Ectodermal cell (in vitro differentiated cells): ENCODE measurements around the gene PDE2A.

Source experiments
- H3K27ac ChIP-seq: 2 replicates; pipeline ENCODE4 v1.7.0; 2013; ENCODE audit warnings: mild to moderate bottlenecking, low read depth, low read length; ENCODE audit not compliant: insufficient read depth, poor library complexity, severe bottlenecking
- H3K27me3 ChIP-seq: 2 replicates; pipeline ENCODE4 v1.7.0; 2013; ENCODE audit warnings: mild to moderate bottlenecking, low read length; ENCODE audit not compliant: insufficient read depth, control insufficient read depth, poor library complexity, severe bottlenecking
- H3K36me3 ChIP-seq: one replicate; pipeline ENCODE4 v1.7.0; 2013; ENCODE audit warnings: low read length; ENCODE audit not compliant: control insufficient read depth, insufficient read depth
- H3K4me1 ChIP-seq: one replicate; pipeline ENCODE4 v1.7.0; 2013; ENCODE audit warnings: low read length; ENCODE audit not compliant: control insufficient read depth, insufficient read depth
- H3K4me3 ChIP-seq: 2 replicates; pipeline ENCODE4 v1.7.0; 2013; ENCODE audit warnings: low read depth, low read length, control low read depth; ENCODE audit not compliant: insufficient read depth
- H3K9me3 ChIP-seq: 2 replicates; pipeline ENCODE4 v1.7.0; 2013; ENCODE audit warnings: mild to moderate bottlenecking, low read length, moderate library complexity; ENCODE audit not compliant: control insufficient read depth
- WGBS, 2 experiments: methylation state at CpG; one replicate each; pipeline ENCODE4 v1.1.7; 2013; ENCODE audit warnings: missing lambda C conversion rate in 2 of 2; 5-methylcytosine and 5-hydroxymethylcytosine counted together

The PDE2A gene

DNA sequence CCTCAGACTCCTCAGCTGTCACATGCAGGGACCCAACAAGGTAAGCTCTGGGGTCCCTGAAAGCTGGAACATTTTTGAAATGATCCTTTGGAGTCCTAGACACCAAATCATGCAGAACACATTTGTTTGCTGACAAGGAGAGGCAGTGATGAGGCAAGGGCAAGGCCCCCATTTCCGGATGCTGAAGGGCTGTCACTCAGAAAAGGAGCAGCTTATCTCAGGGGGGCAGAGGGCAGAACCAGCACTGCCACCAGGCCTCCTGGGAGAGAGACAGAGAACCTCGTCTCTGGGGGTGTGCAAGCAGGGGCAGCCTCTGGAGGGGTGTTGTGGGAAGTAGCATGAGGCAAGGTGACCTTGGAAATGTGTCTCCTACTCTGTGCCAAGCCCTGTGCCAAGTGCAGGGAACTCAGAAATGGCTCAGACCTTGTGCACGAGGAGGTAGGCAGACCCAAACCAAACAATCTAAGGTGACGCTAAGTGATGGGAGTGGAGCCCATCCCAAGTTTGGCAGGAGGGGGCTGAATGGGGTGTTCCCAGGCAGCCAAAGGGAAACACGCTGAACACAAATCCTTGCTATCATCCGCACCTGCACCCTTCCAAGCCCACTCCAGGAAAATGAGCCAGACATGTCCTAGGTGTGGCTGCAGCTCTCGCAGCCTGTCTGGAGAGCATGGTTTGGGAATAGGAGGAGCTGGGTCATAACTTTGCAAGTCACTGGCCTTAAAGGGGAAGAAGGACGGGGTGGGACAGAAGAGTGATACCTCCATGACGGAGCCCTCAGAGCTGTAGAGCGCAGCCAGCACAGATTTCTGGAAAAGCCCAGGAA is 94.2 kb downstream of the PDE2A start:
- Histone ChIP-seq H3K4me3 (no peak overlapping the region), H3K9me3 (no peaks in the 10 kb centered on the region), H3K4me1 (peaks cover 7% of the 10 kb centered on the region), H3K27me3 (peaks cover 23% of the 10 kb centered on the region), H3K36me3 (no peaks in the 10 kb centered on the region), H3K27ac (no peak overlapping the region)
- 86 to 93% methylated on average over 10 of the region's 10 CpGs for WGBS, 2 experiments

DNA sequence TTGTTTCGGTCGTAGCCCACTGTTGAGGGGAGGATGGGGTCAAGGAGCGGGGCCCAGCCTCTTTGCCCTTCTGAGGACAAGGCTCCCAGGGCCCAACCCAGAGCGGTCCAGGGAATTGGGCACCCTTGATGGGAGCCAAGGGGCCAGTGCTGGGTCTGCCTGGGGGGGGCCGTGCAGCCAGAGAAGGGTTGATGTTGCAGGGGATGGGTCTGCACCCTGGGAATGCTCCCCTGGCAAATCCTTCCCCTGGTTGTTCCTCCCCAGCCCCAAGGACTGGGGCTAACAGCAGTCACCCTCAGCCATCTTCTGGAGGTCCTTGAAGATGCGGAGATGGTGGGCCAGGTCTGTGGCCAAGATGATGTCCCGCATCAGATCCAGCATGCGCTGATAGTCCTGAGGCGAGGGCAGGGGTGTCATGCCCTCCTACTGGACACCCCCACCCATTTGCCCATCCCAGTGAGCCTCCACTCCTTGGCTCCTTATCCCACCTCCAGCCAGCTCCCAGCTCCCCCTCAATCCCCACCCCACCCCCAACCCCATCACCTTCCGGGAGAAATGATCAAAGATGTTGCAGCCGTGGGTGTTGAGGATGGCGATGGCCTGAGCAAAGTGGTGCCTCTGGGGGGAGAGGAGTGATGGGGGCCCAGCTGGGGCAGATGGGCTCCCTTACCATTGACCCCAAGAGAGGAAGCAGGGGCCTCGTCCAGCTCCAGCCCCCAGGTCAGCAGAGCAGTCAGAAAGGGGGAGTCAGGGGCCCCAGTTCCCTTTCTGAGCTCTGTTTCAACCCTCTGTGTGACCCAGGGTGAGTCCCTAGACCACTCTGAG is 95.0 kb downstream of the PDE2A start:
- no peaks in the 10 kb centered on the region for H3K36me3 ChIP-seq
- H3K27ac ChIP-seq = no peak overlapping the region
- 87 to 90% methylated on average over 13 of the region's 13 CpGs for WGBS, 2 experiments
- no peaks in the 10 kb centered on the region for H3K9me3 ChIP-seq
- H3K4me1 ChIP-seq = peaks cover 13% of the 10 kb centered on the region
- H3K27me3 ChIP-seq = peaks cover 14% of the 10 kb centered on the region
- no peak overlapping the region for H3K4me3 ChIP-seq

DNA sequence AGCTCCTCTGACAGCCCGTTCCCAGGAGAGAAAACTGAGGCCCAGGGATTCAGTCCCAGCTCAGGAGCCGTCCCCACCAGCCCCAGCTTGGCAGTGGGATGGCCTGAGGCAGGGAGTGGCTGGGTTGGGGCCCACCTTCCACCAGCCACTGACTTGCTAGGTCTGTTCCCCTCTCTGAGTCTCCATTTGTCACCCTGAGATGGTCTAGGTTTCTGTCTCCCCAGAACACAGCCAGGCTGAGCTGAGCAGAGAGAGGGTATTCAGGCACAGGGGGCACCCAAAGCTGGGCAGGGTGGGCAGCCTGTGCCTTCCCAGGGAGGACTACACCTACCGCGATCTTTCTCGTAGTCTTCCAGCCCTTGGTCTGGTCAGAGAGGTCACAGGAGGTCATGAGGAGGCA is 95.7 kb downstream of the PDE2A start:
- Histone ChIP-seq H3K4me1 (peaks cover 13% of the 10 kb centered on the region), H3K36me3 (no peaks in the 10 kb centered on the region), H3K4me3 (no peak overlapping the region), H3K27me3 (peaks cover 8% of the 10 kb centered on the region), H3K27ac (no peak overlapping the region), H3K9me3 (no peaks in the 10 kb centered on the region)
- 90 to 96% methylated on average over 5 of the region's 5 CpGs for WGBS, 2 experiments

DNA sequence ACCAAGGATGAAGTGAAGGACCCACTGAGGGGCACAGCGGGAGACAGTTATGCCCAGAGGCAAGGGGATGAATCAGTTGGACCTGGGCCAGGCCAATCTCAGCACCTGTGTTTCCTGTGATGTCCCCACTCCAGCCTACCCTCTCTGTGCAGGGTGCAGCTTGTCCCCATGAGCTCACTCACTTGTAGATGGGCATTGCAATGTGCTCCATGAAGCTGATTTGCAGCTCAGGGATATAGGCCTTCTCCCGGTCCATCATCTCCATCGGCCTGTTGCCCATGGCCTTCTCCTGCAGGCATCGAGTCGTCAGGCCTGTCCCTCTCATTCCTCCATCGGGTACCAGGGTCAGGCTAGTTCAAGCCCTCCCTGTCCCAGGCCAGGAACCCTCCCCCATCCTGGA is 96.2 kb downstream of the PDE2A start:
- H3K27ac ChIP-seq = no peak overlapping the region
- WGBS, 2 experiments = 92 to 94% methylated on average over 6 of the region's 6 CpGs
- H3K27me3 ChIP-seq = peaks cover 3% of the 10 kb centered on the region
- no peak overlapping the region for H3K4me3 ChIP-seq
- peaks cover 13% of the 10 kb centered on the region for H3K4me1 ChIP-seq
- no peaks in the 10 kb centered on the region for H3K9me3 ChIP-seq
- no peaks in the 10 kb centered on the region for H3K36me3 ChIP-seq

DNA sequence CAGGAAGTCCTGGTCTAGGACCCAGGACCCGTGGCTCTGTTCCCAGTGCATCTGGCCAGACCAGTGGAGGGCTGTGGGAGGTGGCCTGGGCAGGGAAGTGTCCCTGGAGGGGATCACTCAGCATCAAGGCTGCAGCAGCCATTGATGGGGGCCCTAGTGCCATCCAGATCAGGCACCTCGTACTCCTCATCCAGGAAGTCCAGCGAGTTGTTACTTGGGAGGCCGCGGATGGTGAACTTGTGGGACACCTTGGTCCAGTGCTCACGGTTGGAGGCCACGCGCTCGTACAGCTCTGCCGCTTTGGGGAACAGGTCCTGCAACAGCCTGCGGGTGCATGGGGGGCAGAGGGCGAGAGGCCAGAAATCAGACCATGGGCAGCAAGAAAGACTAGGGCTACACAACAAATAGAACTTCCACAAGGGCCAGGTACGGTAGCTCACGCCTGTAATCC is 96.9 kb downstream of the PDE2A start:
- peaks cover 13% of the 10 kb centered on the region for H3K4me1 ChIP-seq
- WGBS, 2 experiments = 89% methylated on average over 14 of the region's 14 CpGs
- no peaks in the 10 kb centered on the region for H3K27me3 ChIP-seq

DNA sequence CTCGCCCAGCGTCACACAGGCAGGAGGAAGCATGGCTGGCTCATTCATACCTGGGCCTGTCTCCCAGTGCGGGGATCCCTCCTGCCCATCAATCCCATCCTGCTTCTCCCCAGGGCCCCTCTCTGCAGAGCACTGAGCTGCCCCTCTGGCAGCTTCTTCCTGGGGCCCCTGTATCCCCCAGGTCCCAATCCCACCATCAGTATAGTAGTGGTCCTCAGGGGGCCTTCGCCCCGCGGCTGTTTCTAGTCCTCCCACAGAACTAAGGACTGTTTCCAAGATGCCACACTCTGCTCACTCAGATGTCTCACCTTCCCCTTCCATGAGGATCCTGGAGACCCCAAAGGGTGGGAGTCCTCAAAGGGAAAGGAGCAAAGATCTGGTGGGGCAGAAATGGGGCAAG is 97.6 kb downstream of the PDE2A start:
- H3K27me3 ChIP-seq = no peaks in the 10 kb centered on the region
- H3K36me3 ChIP-seq = no peaks in the 10 kb centered on the region
- H3K9me3 ChIP-seq = no peaks in the 10 kb centered on the region
- 89 to 94% methylated on average over 6 of the region's 6 CpGs for WGBS, 2 experiments
- H3K4me3 ChIP-seq = no peak overlapping the region
- H3K27ac ChIP-seq = no peak overlapping the region
- peaks cover 13% of the 10 kb centered on the region for H3K4me1 ChIP-seq

More for the DNA sequence above, 96.9 kb downstream of the PDE2A start:
- no peaks in the 10 kb centered on the region for H3K36me3 ChIP-seq
- H3K4me3 ChIP-seq = no peak overlapping the region
- H3K27ac ChIP-seq = no peak overlapping the region
- no peaks in the 10 kb centered on the region for H3K9me3 ChIP-seq

DNA sequence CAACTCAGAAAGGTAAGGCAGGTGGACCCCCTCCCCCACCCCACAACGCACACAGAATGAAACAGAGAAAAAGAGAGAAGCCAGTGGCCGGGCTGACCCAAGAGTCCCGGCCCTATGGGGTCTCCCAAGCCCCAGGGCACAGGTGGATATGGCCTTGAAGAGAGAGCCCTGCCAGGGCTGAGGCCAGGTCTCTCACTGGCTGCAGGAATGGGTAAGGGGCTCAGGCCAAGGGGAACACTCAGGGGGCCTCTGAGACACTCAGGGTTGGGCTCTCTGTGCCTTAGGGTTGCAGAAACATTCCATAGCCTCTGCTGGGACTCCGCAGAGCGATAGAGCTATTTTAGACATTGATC is 98.0 kb downstream of the PDE2A start:
- 92 to 95% methylated on average over 5 of the region's 5 CpGs for WGBS, 2 experiments

DNA sequence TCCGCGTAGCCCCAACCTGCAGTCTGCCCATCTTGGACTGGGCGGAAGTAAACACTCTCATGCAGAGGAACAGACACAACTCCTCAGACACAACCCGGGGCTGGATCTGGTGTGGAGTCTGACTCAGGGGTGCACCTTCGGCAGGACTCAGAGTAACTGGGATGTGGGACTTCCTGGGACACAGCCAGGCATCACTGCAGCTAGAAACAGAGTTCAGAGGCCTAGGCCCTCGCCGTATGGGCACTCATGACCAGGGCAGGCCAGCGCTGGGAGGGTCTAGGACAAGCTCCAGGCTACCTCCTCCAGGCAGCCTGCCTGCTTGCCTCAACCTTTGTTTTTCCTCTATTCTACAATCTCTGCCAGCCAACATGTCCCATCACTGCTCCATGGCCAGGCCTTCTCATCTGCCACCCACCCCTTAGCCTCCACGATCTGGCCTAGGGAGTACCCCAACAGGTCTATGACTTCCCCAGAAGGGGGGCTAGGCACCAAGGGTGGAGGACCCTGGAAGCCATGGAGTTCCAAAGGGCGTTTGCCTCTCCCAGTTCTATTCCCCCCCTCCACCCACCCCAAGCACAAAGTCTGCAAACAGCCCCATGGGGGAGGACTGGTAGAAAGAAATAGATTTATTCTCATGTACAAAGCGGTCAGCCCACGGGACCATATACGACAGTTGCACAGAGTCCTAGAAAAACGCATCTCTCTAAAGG is 98.5 kb downstream of the PDE2A start:
- Histone ChIP-seq H3K27me3 (no peaks in the 10 kb centered on the region), H3K36me3 (no peaks in the 10 kb centered on the region), H3K4me3 (no peak overlapping the region), H3K27ac (no peak overlapping the region), H3K9me3 (no peaks in the 10 kb centered on the region), H3K4me1 (peaks cover 13% of the 10 kb centered on the region)
- 94 to 98% methylated on average over 13 to 14 of the region's 14 CpGs for WGBS, 2 experiments

More for the DNA sequence above, 98.0 kb downstream of the PDE2A start:
- Histone ChIP-seq H3K36me3 (no peaks in the 10 kb centered on the region), H3K9me3 (no peaks in the 10 kb centered on the region), H3K4me1 (peaks cover 13% of the 10 kb centered on the region), H3K27ac (no peak overlapping the region), H3K27me3 (no peaks in the 10 kb centered on the region), H3K4me3 (no peak overlapping the region)

DNA sequence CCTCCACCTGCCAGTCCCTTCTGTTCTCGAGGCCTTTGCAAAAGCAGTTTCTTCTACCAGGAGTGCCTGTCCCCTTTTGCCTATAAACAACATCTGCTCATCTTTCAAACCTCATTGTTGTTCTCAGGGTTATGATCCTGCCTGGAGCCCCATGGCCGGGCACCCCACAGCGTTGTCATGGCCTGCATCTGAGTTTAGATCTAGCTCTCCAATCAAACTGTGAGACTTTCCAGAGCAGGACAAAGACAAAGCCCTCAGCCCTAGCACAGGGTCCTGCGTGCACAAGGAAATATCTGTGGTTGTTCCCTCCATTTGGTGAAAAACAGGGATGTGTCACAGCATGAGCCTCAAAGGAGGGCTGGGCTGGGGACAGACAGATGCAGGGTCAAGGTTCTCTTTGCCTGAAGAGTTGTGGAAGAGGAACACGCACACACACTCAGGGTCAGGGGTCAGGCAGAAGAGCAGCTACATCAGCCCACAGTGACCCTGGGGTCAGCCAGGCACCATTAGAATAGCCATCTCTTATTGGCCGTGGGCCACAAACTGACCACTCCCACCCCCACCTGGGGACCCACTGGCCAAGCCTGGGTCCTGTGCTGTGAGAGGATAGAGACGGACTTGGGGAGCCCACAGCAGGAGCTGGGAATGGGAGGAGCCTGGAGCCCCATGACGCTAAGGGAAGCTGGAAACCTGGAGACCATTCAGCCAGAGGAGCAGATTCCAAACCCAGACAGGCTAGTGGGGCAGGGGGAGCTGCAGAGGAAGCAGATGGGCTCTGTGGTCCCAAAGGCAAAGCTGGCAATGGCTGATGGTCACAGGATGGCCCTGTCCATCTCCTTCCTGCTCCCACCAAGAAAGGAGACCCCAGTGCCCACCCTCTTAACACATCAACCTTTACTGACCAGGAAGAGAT is 99.4 kb downstream of the PDE2A start:
- no peaks in the 10 kb centered on the region for H3K27me3 ChIP-seq
- H3K36me3 ChIP-seq = no peaks in the 10 kb centered on the region
- 83 to 85% methylated on average over 8 of the region's 8 CpGs for whole genome bisulfite sequencing, 2 experiments
- no peaks in the 10 kb centered on the region for H3K9me3 ChIP-seq
- H3K4me1 ChIP-seq = peaks cover 13% of the 10 kb centered on the region
- no peak overlapping the region for H3K27ac ChIP-seq
- H3K4me3 ChIP-seq = no peak overlapping the region
